B cell (primary cell): ENCODE data around the gene EFCC1.

Experiments
- EZH2 ChIP-seq: IDR thresholded peaks from 2 replicates; pipeline ENCODE4 v1.6.1; 2012; ENCODE audit warnings: borderline replicate concordance, low read depth, mild to moderate bottlenecking, moderate library complexity, low read length; ENCODE audit not compliant: insufficient read depth, poor library complexity, severe bottlenecking
- TF ChIP-seq, protein P1 (sequence below): fragments of 200-600 bp; IDR thresholded peaks from one replicate; pipeline ENCODE4 v1.8.0; 2022; ENCODE audit warnings: antibody characterized with exemption, mild to moderate bottlenecking

DNA sequence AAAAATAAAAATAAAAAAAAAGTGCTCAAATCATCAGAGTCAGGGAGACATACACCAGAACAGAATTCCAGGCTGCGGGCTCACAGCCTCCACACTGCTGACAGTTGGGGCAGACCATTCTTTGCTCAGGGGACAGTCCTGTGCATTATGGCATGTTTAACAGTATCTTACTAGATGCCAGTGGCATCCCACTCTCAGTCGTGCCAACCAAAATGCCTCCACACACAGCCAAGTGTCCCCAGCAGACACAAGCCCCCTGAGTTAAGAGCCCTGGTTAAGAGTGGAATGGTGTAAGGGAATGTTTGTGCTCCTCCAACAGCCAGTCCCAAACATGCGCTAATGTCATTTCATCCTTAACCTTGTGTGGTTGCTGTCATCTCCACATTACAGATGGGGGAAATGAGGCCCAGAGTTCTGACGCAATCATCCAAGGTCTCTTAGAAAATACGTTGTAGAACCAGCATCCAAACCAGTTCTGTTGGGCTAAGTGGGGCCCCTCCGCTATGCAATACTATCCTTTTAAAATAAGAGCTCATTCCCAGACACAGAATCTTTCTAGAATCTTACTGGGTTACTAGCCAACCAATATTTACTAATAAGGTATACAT is 33.3 kb upstream of the EFCC1 start:
- TF ChIP-seq, protein P1, sequence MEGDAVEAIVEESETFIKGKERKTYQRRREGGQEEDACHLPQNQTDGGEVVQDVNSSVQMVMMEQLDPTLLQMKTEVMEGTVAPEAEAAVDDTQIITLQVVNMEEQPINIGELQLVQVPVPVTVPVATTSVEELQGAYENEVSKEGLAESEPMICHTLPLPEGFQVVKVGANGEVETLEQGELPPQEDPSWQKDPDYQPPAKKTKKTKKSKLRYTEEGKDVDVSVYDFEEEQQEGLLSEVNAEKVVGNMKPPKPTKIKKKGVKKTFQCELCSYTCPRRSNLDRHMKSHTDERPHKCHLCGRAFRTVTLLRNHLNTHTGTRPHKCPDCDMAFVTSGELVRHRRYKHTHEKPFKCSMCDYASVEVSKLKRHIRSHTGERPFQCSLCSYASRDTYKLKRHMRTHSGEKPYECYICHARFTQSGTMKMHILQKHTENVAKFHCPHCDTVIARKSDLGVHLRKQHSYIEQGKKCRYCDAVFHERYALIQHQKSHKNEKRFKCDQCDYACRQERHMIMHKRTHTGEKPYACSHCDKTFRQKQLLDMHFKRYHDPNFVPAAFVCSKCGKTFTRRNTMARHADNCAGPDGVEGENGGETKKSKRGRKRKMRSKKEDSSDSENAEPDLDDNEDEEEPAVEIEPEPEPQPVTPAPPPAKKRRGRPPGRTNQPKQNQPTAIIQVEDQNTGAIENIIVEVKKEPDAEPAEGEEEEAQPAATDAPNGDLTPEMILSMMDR = no peak
- no peak for TF ChIP-seq EZH2
